K562 (cell line): ENCODE results near the gene DISP1. TPM values are rescaled to one million over a fixed set of nuclear protein-coding genes. Genes with fewer than 3 reads are reported as not detected.

Experiments
- ATAC-seq: fragments of 200-7000 bp; cut with Tn5 transposase; 3 replicates; pipeline ENCODE4 v1.9.1; 2020; ENCODE audit warnings: moderate library complexity
- BruUV-seq: library from RNA; stranded (reverse); fragments of 400-500 nt; replicated peaks from 2 replicates; lab custom pipeline; 2021; lab: Mats Ljungman, UMichigan
- CTCF ChIA-PET: fragments of 300-600 bp; formaldehyde crosslinking; extraction: SDS; loops from one replicate; lab custom pipeline; 2021; ENCODE audit warnings: low intra/inter-chr PET ratio; lab: Yijun Ruan, JAX
- POLR2A ChIA-PET: fragments of 300-600, 350-650 bp; sonication (Branson Sonifier 250); formaldehyde crosslinking; extraction: SDS; loops from one replicate; lab custom pipeline; 2021; ENCODE audit warnings: antibody characterized with exemption, inconsistent platforms; lab: Yijun Ruan, JAX
- DNase-seq, 4 experiments: peaks; one replicate each; pipeline versions ENCODE4 v3.0.0 to v3.0.0-alpha.2; 2011 to 2018; ENCODE audit warnings: low spot score in 3 of 4, mixed read lengths in 3 of 4; ENCODE audit errors: extremely low read depth in 1 of 4
- FAIRE-seq: peaks from 2 replicates; lab custom pipeline; 2011; peaks lifted over from hg19 to GRCh38; lab: Jason Lieb, UNC
- H2AFZ ChIP-seq: 2 replicates; pipeline ENCODE4 v1.6.0; 2011; ENCODE audit warnings: low read depth, low read length, control low read depth, inconsistent platforms
- H3K27ac ChIP-seq: fragments of 200-600 bp; 3 replicates; pipeline ENCODE4 v1.8.0; 2011; ENCODE audit warnings: low read depth, mild to moderate bottlenecking, control low read depth, inconsistent platforms, low read length, moderate library complexity, mixed read lengths; ENCODE audit errors: extremely low read depth
- H3K27me3 ChIP-seq, 2 experiments: fragments of 300-600 bp in 1 of 2; 2 replicates in 1 of 2; 3 replicates in 1 of 2; pipeline versions ENCODE4 v1.6.0 to v1.8.0; 2011; ENCODE audit warnings: inconsistent platforms in 2 of 2, low read length in 2 of 2, mild to moderate bottlenecking in 1 of 2, mixed read lengths in 1 of 2, moderate library complexity in 1 of 2; ENCODE audit not compliant: control insufficient read depth in 2 of 2, insufficient read depth in 2 of 2
- H3K36me3 ChIP-seq: fragments of 300-600 bp; 3 replicates; pipeline ENCODE4 v1.8.0; 2011; ENCODE audit warnings: mild to moderate bottlenecking, low read length, inconsistent platforms; ENCODE audit not compliant: control insufficient read depth, insufficient read depth
- H3K4me1 ChIP-seq, 2 experiments: fragments of 200-600 bp in 1 of 2; replicated peaks in 1 of 2; 2 replicates in 1 of 2; 3 replicates in 1 of 2; pipeline versions ENCODE4 v1.5.1 to v1.8.0; 2011; ENCODE audit warnings: inconsistent platforms in 2 of 2, low read length in 2 of 2, mild to moderate bottlenecking in 1 of 2, mixed read lengths in 1 of 2, moderate library complexity in 1 of 2; ENCODE audit not compliant: control insufficient read depth in 2 of 2, insufficient read depth in 2 of 2
- H3K4me2 ChIP-seq: 2 replicates; pipeline ENCODE4 v1.6.1; 2011; ENCODE audit warnings: low read length, control low read depth, inconsistent platforms, mixed read lengths; ENCODE audit not compliant: insufficient read depth
- H3K4me3 ChIP-seq: fragments of 200-600 bp; sonication (generic), shearing (Covaris generic); 2 replicates; pipeline ENCODE4 v1.5.1; 2016; ENCODE audit warnings: control low read depth, inconsistent platforms
- H3K79me2 ChIP-seq: fragments of 200-600 bp; 3 replicates; pipeline ENCODE4 v1.8.0; 2011; ENCODE audit warnings: low read length, inconsistent platforms; ENCODE audit not compliant: control insufficient read depth, insufficient read depth
- H3K9ac ChIP-seq, 2 experiments: 2 replicates each; pipeline versions ENCODE4 v1.6.0 to v1.6.1; 2011; ENCODE audit warnings: low read depth in 2 of 2, low read length in 2 of 2, control low read depth in 1 of 2, inconsistent platforms in 1 of 2, mild to moderate bottlenecking in 1 of 2, mixed read lengths in 1 of 2; ENCODE audit not compliant: insufficient read depth in 1 of 2
- H3K9me1 ChIP-seq: one replicate; pipeline ENCODE4 v1.6.0; 2011; ENCODE audit warnings: inconsistent platforms, mild to moderate bottlenecking, low read length, moderate library complexity; ENCODE audit not compliant: control insufficient read depth, insufficient read depth
- H3K9me3 ChIP-seq: replicated peaks from 2 replicates; pipeline ENCODE4 v1.5.1; 2011; ENCODE audit warnings: low read depth, low read length, inconsistent platforms; ENCODE audit not compliant: control insufficient read depth, insufficient read depth
- H4K20me1 ChIP-seq: replicated peaks from 2 replicates; pipeline ENCODE4 v1.6.1; 2011; ENCODE audit warnings: low read length, inconsistent platforms, mixed read lengths; ENCODE audit not compliant: control insufficient read depth, insufficient read depth
- EWSR1 ChIP-seq: fragments of 450-650 bp; IDR thresholded peaks from 2 replicates; pipeline ENCODE4 v1.6.1; 2018; ENCODE audit warnings: borderline replicate concordance, mild to moderate bottlenecking, low read depth, moderate library complexity; ENCODE audit not compliant: partially characterized antibody
- GABPB2 ChIP-seq: fragments of 250-450 bp; sonication (Bioruptor Pico); conservative IDR thresholded peaks from 2 replicates; pipeline ENCODE4 v1.5.1; 2021; ENCODE audit warnings: mild to moderate bottlenecking
- NELFE ChIP-seq: IDR thresholded peaks from 2 replicates; pipeline ENCODE4 v1.6.1; 2011; ENCODE audit warnings: mild to moderate bottlenecking; ENCODE audit not compliant: insufficient read depth, insufficient read length
- PHF20 ChIP-seq: fragments of 450-650 bp; IDR thresholded peaks from 2 replicates; pipeline ENCODE4 v1.6.1; 2018; ENCODE audit not compliant: partially characterized antibody
- PURB ChIP-seq: sonication (generic); formaldehyde crosslinking; IDR thresholded peaks from 2 replicates; pipeline ENCODE4 v1.9.0; 2021; ENCODE audit warnings: low read depth, mild to moderate bottlenecking, missing genetic modification reagents
- ZNF175 ChIP-seq: fragments of 200-800 bp; sonication (Bioruptor generic); IDR thresholded peaks from 2 replicates; pipeline ENCODE4 v1.6.1; 2016; ENCODE audit warnings: low read depth, mild to moderate bottlenecking, missing genetic modification characterization, missing compliant biosample characterization
- ZNF316 ChIP-seq: fragments of 450-650 bp; IDR thresholded peaks from 2 replicates; pipeline ENCODE4 v1.6.1; 2016
- ZNF717 ChIP-seq: fragments of 250-450 bp; sonication (Bioruptor Pico); IDR thresholded peaks from 2 replicates; pipeline ENCODE4 v1.5.0; 2021
- WGBS: fragments of 100-300 bp; shearing (Covaris generic); methylation state at CpG from one replicate; pipeline ENCODE4 v1.1.6; 2016; ENCODE audit warnings: low coverage, mixed read lengths; ENCODE audit not compliant: insufficient coverage; ENCODE audit errors: missing lambda C conversion rate; 5-methylcytosine and 5-hydroxymethylcytosine counted together
- in situ Hi-C: fragments of 300-500 bp; cut with MboI; formaldehyde crosslinking; loops from 4 replicates; pipeline ENCODE4 v1.15.0; 2018; ENCODE audit warnings: inconsistent platforms, mixed read lengths
- intact Hi-C: fragments of 100-400 bp; cut with micrococcal nuclease; formaldehyde crosslinking; loops from 2 replicates; pipeline ENCODE4 v1.14.2; 2022
- polyA plus RNA-seq, 8 experiments: library from polyadenylated mRNA; depleted of rRNA in 4 of 8; stranded (reverse) in 5 of 8; unstranded in 3 of 8; fragments of >200 nt; fragmentation: Nextera tagmentation in 2 of 8; fragmentation: Illumina TruSeq in 1 of 8; extraction: Ambion mirVana in 2 of 8; extraction: Trizol in 1 of 8; gene quantifications; 2 replicates each; pipeline versions ENCODE4 v1.2.1 to v1.2.3, GENCODE V29; 2011 to 2014; ENCODE audit warnings: inconsistent platforms in 1 of 8, missing spikeins in 1 of 8
- total RNA-seq, 7 experiments: library from RNA; depleted of rRNA in 6 of 7; stranded (reverse); fragments of >200 nt in 6 of 7; fragmentation: Illumina TruSeq in 2 of 7; extraction: Trizol in 2 of 7; gene quantifications; 2 replicates each; pipeline versions ENCODE4 v1.2.1 to v1.2.3, GENCODE V29; 2011 to 2021; ENCODE audit warnings: low replicate concordance in 1 of 7
- TF ChIP-seq, protein P1 (sequence below): sonication (generic); formaldehyde crosslinking; IDR thresholded peaks from 2 replicates; pipeline ENCODE4 v1.8.0; 2022; ENCODE audit warnings: missing genetic modification reagents, mild to moderate bottlenecking, borderline replicate concordance
- TF ChIP-seq, protein P2 (sequence below): fragments of 450-650 bp; IDR thresholded peaks from 2 replicates; pipeline ENCODE4 v1.6.1; 2016; ENCODE audit warnings: antibody characterized with exemption
- TF ChIP-seq, protein P3 (sequence below): fragments of 450-650 bp; formaldehyde crosslinking; IDR thresholded peaks from 2 replicates; pipeline ENCODE4 v1.4.0; 2022; ENCODE audit warnings: missing genetic modification characterization
- TF ChIP-seq, protein P4 (sequence below): fragments of 250-450 bp; sonication (Bioruptor Pico); IDR thresholded peaks from 2 replicates; pipeline ENCODE4 v1.5.0; 2020; ENCODE audit warnings: mild to moderate bottlenecking

Gene DISP1
- total and polyA plus RNA-seq, 9 of the 15 experiments (the other 6 are each of a cell fraction or from before 2014, with no cell fraction given), result 0.02 to 0.35 (median 0.04) TPM; not detected in 2

DNA sequence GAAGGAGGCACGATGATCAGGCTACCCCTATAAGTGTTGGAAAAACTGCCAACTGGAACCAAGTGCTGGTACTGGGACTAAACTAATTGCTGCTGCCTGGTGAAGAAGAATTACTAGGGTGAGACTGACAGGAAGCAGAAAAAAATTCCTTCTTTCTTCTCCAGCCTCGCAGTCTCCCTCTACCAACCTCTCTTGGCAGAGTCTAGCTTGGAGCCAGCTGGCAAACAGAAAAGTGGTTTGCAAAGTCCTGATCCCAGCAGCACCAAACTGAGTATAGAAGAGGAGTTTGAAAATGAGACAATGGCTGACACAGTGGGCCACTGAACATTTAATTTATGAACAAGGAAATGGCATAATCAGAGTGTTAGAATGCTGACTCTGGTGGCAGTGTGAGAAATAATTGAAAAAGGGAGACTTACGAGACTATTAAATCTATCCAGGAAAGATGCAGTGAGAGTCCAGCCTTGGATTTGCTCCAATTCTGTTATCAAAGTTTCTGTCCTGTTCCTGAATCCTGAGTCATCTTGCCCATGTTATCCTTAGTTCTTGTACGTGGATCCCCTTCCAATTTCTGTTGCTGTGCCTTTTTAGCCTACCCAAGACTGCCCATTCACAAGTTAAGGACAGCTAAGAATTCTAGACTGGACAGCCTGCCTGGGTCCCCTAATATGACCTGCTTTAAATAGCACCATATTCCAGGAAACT, 23.7 kb upstream of the DISP1 start:
- DNase-seq (no peak), FAIRE-seq (no peak), ATAC-seq (no peak)
- POLR2A ChIA-PET, result no interaction called here
- H3K79me2 ChIP-seq, result no peaks in the 10 kb centered on the region
- in situ Hi-C loops (loop anchor here (10.0 to 25.0 kb wide), 2 partner anchors 294 to 871 kb away; partner anchors contain the start of gene CAPN8), intact Hi-C loops (no loop called here)
- no peaks in the 10 kb centered on the region for H3K36me3 ChIP-seq
- 0% methylated on average over 4 of the region's 4 CpGs for WGBS
- no peak overlapping the region for H3K9ac ChIP-seq
- no peak overlapping the region for H3K27ac ChIP-seq
- H3K9me3 ChIP-seq, result no peaks in the 10 kb centered on the region; the same call in 1 of the 2 replicates
- H3K4me1 ChIP-seq, result no peaks in the 10 kb centered on the region
- H3K4me3 ChIP-seq, result no peak overlapping the region
- H3K27me3 ChIP-seq, result 0 out of 5 replicates have a peak, but pooled peaks cover 0 to 4% of the 10 kb centered on the region in 2 experiments
- TF ChIP-seq, protein P1, sequence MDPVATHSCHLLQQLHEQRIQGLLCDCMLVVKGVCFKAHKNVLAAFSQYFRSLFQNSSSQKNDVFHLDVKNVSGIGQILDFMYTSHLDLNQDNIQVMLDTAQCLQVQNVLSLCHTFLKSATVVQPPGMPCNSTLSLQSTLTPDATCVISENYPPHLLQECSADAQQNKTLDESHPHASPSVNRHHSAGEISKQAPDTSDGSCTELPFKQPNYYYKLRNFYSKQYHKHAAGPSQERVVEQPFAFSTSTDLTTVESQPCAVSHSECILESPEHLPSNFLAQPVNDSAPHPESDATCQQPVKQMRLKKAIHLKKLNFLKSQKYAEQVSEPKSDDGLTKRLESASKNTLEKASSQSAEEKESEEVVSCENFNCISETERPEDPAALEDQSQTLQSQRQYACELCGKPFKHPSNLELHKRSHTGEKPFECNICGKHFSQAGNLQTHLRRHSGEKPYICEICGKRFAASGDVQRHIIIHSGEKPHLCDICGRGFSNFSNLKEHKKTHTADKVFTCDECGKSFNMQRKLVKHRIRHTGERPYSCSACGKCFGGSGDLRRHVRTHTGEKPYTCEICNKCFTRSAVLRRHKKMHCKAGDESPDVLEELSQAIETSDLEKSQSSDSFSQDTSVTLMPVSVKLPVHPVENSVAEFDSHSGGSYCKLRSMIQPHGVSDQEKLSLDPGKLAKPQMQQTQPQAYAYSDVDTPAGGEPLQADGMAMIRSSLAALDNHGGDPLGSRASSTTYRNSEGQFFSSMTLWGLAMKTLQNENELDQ (CRISPR knock-in tag), result no peak
- TF ChIP-seq PURB, result no peak
- TF ChIP-seq, protein P2, sequence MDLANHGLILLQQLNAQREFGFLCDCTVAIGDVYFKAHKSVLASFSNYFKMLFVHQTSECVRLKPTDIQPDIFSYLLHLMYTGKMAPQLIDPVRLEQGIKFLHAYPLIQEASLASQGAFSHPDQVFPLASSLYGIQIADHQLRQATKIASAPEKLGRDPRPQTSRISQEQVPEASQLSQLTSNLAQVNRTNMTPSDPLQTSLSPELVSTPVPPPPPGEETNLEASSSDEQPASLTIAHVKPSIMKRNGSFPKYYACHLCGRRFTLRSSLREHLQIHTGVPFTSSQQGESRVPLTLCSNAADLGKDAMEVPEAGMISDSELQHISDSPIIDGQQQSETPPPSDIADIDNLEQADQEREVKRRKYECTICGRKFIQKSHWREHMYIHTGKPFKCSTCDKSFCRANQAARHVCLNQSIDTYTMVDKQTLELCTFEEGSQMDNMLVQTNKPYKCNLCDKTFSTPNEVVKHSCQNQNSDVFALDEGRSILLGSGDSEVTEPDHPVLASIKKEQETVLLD, result no peak
- TF ChIP-seq ZNF717, result no peak
- TF ChIP-seq EWSR1, result no peak
- TF ChIP-seq ZNF175 (CRISPR knock-in tag), result no peak
- TF ChIP-seq, protein P3, sequence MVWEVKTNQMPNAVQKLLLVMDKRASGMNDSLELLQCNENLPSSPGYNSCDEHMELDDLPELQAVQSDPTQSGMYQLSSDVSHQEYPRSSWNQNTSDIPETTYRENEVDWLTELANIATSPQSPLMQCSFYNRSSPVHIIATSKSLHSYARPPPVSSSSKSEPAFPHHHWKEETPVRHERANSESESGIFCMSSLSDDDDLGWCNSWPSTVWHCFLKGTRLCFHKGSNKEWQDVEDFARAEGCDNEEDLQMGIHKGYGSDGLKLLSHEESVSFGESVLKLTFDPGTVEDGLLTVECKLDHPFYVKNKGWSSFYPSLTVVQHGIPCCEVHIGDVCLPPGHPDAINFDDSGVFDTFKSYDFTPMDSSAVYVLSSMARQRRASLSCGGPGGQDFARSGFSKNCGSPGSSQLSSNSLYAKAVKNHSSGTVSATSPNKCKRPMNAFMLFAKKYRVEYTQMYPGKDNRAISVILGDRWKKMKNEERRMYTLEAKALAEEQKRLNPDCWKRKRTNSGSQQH (CRISPR knock-in tag), result no peak
- TF ChIP-seq GABPB2, result no peak
- TF ChIP-seq NELFE, result no peak
- TF ChIP-seq, protein P4, sequence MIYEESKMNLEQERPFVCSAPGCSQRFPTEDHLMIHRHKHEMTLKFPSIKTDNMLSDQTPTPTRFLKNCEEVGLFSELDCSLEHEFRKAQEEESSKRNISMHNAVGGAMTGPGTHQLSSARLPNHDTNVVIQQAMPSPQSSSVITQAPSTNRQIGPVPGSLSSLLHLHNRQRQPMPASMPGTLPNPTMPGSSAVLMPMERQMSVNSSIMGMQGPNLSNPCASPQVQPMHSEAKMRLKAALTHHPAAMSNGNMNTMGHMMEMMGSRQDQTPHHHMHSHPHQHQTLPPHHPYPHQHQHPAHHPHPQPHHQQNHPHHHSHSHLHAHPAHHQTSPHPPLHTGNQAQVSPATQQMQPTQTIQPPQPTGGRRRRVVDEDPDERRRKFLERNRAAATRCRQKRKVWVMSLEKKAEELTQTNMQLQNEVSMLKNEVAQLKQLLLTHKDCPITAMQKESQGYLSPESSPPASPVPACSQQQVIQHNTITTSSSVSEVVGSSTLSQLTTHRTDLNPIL (CRISPR knock-in tag), result no peak
- TF ChIP-seq PHF20, result no peak
- TF ChIP-seq ZNF316, result no peak
- TF ChIP-seq, all 486 proteins: peak for 0
- BruUV-seq, result no TSS peak
- Histone ChIP-seq H4K20me1 (no peaks in the 10 kb centered on the region), H3K9me1 (no peaks in the 10 kb centered on the region), H2AFZ (no peak overlapping the region), H3K4me2 (no peak overlapping the region)
- CTCF ChIA-PET, result interaction anchor here (2.0 kb wide), 1 partner anchor 290 kb away, joined by 13 read pairs; no protein-coding TSS in a partner anchor
